ENCODE measurements around the gene WWTR1. TPM values are rescaled to one million over a fixed set of nuclear protein-coding genes. Genes with fewer than 3 reads are reported as not detected.

WWTR1 gene
- total RNA-seq, 4 donors from 2014 or later, result 40.3 to 80.4 (median 67.6) TPM

- Histone ChIP-seq H3K36me3 (no peaks in the 10 kb centered on the region), H3K27ac (no peak overlapping the region), H3K4me3 (no peak overlapping the region), H3K4me1 (peaks cover 15 to 48% (median 25%) of the 10 kb centered on the region in 4 donors), H3K9me3 (no peaks in the 10 kb centered on the region), H3K27me3 (peaks cover 83% of the 10 kb centered on the region)
- 65 to 79% methylated on average over 4 of the region's 4 CpGs for whole genome bisulfite sequencing, 2 donors (ENCODE audit: low coverage in 1 of 2)
- in situ Hi-C loops (cut with MboI; ENCODE audit: low pct_ligation_motif_present in 1 of 4, low pct_unique_long_range_greater_than_20kb in 1 of 4, low sequenced_read_pairs in 3 of 4) (no loop called here), intact Hi-C loops (cut with DNase I; ENCODE audit: low total_unique reads) (no loop called here)
- DNase-seq, result no peak
- TF ChIP-seq POLR2AphosphoS5 (IDR thresholded peaks at IDR 0.05), result no peak
Measured at GRCh38 chr3:149646181-149646766, 11.6 kb downstream of the WWTR1 start.

DNA sequence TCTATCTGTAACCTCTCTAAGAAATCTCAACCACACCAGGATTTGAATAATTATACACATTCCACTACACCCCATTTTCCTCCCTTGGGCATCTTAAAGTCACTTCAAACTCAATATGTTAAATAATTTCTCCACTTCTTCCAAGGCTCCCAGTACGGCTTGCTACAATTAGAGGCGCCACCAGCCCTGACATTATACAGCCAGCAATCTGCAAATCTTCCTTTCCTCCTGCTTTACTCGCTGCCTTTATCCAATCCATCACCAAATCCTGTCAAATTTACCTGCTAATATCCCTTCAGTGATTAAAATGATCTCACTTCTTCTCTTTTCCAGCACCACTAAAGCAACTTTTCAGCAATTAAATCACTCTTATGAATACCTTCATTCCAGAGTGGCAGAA lies 13.9 kb downstream of the WWTR1 start:
- intact Hi-C loops (cut with DNase I; ENCODE audit: low total_unique reads) (no loop called here), in situ Hi-C loops (cut with MboI; ENCODE audit: low pct_ligation_motif_present in 1 of 4, low pct_unique_long_range_greater_than_20kb in 1 of 4, low sequenced_read_pairs in 3 of 4) (no loop called here)
- TF ChIP-seq POLR2A (IDR thresholded peaks at IDR 0.05) (no peak), CTCF (IDR thresholded peaks at IDR 0.05) (no peak), EP300 (IDR thresholded peaks at IDR 0.05; ENCODE audit: low read depth) (no peak), POLR2AphosphoS5 (IDR thresholded peaks at IDR 0.05) (no peak)
- peak overlapping the region; percentile 18 to 60 (median 35) for H3K27ac ChIP-seq
- H3K4me3 ChIP-seq, result no peak overlapping the region
- no peak for DNase-seq
- no peaks in the 10 kb centered on the region for H3K36me3 ChIP-seq
- peaks cover 15 to 50% (median 23%) of the 10 kb centered on the region in 4 donors for H3K4me1 ChIP-seq
- 33 to 53% methylated on average over 1 to 3 of the region's 3 CpGs for WGBS, 2 donors (ENCODE audit: low coverage in 1 of 2)
- H3K27me3 ChIP-seq, result peaks cover 81% of the 10 kb centered on the region
- no peaks in the 10 kb centered on the region for H3K9me3 ChIP-seq

DNA sequence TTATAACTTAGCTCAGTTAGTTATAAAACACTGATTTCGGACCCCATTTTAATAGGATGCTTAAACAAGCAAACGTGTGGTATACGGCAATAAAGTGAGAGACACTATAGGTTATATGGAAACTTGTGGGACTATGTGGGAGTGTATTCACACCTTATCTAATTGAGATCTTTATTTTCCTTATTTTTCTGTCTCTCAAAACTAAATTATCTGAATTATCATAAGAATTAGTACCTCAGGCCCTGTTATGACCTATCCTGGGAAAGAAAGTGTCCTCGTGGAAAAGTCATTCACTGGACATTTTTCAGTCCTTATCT lies 14.4 kb downstream of the WWTR1 start:
- peak overlapping the region; percentile 18 to 60 (median 35) for H3K27ac ChIP-seq
- intact Hi-C loops (cut with DNase I; ENCODE audit: low total_unique reads), result no loop called here
- TF ChIP-seq POLR2A (IDR thresholded peaks at IDR 0.05) (no peak), EP300 (IDR thresholded peaks at IDR 0.05; ENCODE audit: low read depth) (no peak), CTCF (IDR thresholded peaks at IDR 0.05) (no peak), POLR2AphosphoS5 (IDR thresholded peaks at IDR 0.05) (no peak)
- in situ Hi-C loops (cut with MboI; ENCODE audit: low pct_ligation_motif_present in 1 of 4, low pct_unique_long_range_greater_than_20kb in 1 of 4, low sequenced_read_pairs in 3 of 4), result no loop called here
- no peak overlapping the region for H3K4me3 ChIP-seq
- 20 to 32% methylated on average over 4 of the region's 4 CpGs for WGBS, 2 donors (ENCODE audit: low coverage in 1 of 2)
- peaks cover 14 to 48% (median 18%) of the 10 kb centered on the region in 4 donors for H3K4me1 ChIP-seq
- H3K27me3 ChIP-seq, result peaks cover 81% of the 10 kb centered on the region
- H3K9me3 ChIP-seq, result no peaks in the 10 kb centered on the region
- no peak for DNase-seq
- no peaks in the 10 kb centered on the region for H3K36me3 ChIP-seq

GRCh38 chr3:149640976-149641728 lies 16.7 kb downstream of the WWTR1 start:
- no peaks in the 10 kb centered on the region for H3K36me3 ChIP-seq
- no peaks in the 10 kb centered on the region for H3K9me3 ChIP-seq
- TF ChIP-seq POLR2A (IDR thresholded peaks at IDR 0.05), result no peak
- TF ChIP-seq EP300 (IDR thresholded peaks at IDR 0.05; ENCODE audit: low read depth), result no peak
- TF ChIP-seq POLR2AphosphoS5 (IDR thresholded peaks at IDR 0.05), result no peak
- TF ChIP-seq CTCF (IDR thresholded peaks at IDR 0.05), result no peak
- H3K4me3 ChIP-seq, result no peak overlapping the region
- peaks cover 7 to 45% (median 10%) of the 10 kb centered on the region in 4 donors for H3K4me1 ChIP-seq
- no peak for DNase-seq
- intact Hi-C loops (cut with DNase I; ENCODE audit: low total_unique reads) (no loop called here), in situ Hi-C loops (cut with MboI; ENCODE audit: low pct_ligation_motif_present in 1 of 4, low pct_unique_long_range_greater_than_20kb in 1 of 4, low sequenced_read_pairs in 3 of 4) (no loop called here)
- H3K27ac ChIP-seq, result peak overlapping the region; percentile 7 to 60 (median 20)
- peaks cover 80% of the 10 kb centered on the region for H3K27me3 ChIP-seq
- WGBS, 2 donors (ENCODE audit: low coverage in 1 of 2), result 28 to 52% methylated on average over 5 to 7 of the region's 7 CpGs
